Left lung (tissue), 10 donors: Measurements from ENCODE around the gene PRKCG. TPM values are rescaled to one million over a fixed set of nuclear protein-coding genes. Genes with fewer than 3 reads are reported as not detected.

ENCODE experiments used
- ATAC-seq: fragments of 200-7000 bp; cut with Tn5 transposase; one replicate; pipeline ENCODE4 v1.9.1; 2020; ENCODE audit warnings: moderate library complexity
- DNase-seq, 4 donors: peaks; one replicate each; pipeline ENCODE4 v3.0.0-alpha.2; 2013 to 2020
- H3K27ac ChIP-seq, 2 donors: fragments of 200-600 bp; sonication (generic) in 1 of 2; one replicate each; pipeline versions ENCODE4 v1.5.0 to v1.8.0; 2020 to 2021
- H3K27me3 ChIP-seq, 2 donors: fragments of 200-600 bp; sonication (generic) in 1 of 2; one replicate each; pipeline versions ENCODE4 v1.5.0 to v1.8.0; 2020 to 2021
- H3K36me3 ChIP-seq, 2 donors: fragments of 200-600 bp; sonication (generic) in 1 of 2; one replicate each; pipeline versions ENCODE4 v1.5.0 to v1.8.0; 2020 to 2021
- H3K4me1 ChIP-seq, 2 donors: fragments of 200-600 bp; one replicate each; pipeline ENCODE4 v1.8.0; 2021
- H3K4me3 ChIP-seq, 2 donors: fragments of 200-600 bp; sonication (generic) in 1 of 2; one replicate each; pipeline versions ENCODE4 v1.5.0 to v1.8.0; 2020 to 2021; ENCODE audit warnings: mild to moderate bottlenecking in 1 of 2
- H3K9me3 ChIP-seq, 2 donors: fragments of 200-600 bp; sonication (generic) in 1 of 2; one replicate each; pipeline versions ENCODE4 v1.5.0 to v1.8.0; 2020 to 2021
- intact Hi-C, 2 donors: fragments of 100-400 bp; cut with DNase I; formaldehyde crosslinking; loops; one replicate each; pipeline versions ENCODE4 v1.11.2 to v1.14.2; 2022
- polyA plus RNA-seq, 6 donors: library from polyadenylated mRNA; unstranded; fragments of 120-200 nt; gene quantifications; one replicate each; pipeline ENCODE4 v1.2.1, GENCODE V29; 2013; ENCODE audit not compliant: insufficient read length in 6 of 6
- total RNA-seq, 2 donors: library from RNA; stranded (reverse); fragmentation: NEBNext Ultra II Directional; extraction: Animal tissue kit (Norgen Biotek cat#: 25700); gene quantifications; one replicate each; pipeline ENCODE4 v1.2.1, GENCODE V29; 2021
- TF ChIP-seq, protein P1 (sequence below), 2 donors: fragments of 200-600 bp; sonication (generic) in 1 of 2; IDR thresholded peaks; one replicate each; pipeline versions ENCODE4 v1.5.0 to v1.8.0; 2021; ENCODE audit warnings: antibody characterized with exemption in 2 of 2
- donor health status: DM: no; HTN: yes; CAD: no.
- donor health status: DM: no; HTN: no; CAD: no.

PRKCG gene
- total and polyA plus RNA-seq, 8 donors: 0.10 to 0.78 (median 0.18) TPM; not detected in 3

DNA sequence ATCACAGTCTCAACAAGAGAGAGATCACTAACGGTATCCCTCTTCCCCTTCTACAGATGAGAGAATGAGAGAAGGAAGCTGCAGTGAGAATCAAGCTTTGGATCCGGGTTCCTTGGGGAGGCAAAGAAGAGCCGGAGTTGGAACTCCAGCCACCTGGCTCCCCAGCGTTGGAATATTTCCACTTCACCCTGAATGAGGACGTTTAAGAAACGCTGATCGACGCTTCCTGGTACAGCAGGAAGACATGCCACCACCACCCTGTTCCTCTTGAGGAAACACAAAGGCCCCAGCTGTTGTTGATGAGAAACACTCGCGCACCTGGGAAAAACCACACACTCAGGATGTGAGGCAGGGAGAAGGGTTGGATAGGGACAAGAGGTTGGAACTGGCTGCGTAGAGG is 69.4 kb downstream of the PRKCG start:
- no peaks in the 10 kb centered on the region for H3K4me1 ChIP-seq
- intact Hi-C loops: no loop called here
- no peak for DNase-seq
- H3K4me3 ChIP-seq: no peak overlapping the region
- H3K27me3 ChIP-seq: peaks cover 0 to 95% of the 10 kb centered on the region in 2 donors
- H3K27ac ChIP-seq: no peak overlapping the region
- peaks cover 0 to 3% of the 10 kb centered on the region in 2 donors for H3K9me3 ChIP-seq
- ATAC-seq: no peak
- H3K36me3 ChIP-seq: no peaks in the 10 kb centered on the region
- TF ChIP-seq, protein P1, sequence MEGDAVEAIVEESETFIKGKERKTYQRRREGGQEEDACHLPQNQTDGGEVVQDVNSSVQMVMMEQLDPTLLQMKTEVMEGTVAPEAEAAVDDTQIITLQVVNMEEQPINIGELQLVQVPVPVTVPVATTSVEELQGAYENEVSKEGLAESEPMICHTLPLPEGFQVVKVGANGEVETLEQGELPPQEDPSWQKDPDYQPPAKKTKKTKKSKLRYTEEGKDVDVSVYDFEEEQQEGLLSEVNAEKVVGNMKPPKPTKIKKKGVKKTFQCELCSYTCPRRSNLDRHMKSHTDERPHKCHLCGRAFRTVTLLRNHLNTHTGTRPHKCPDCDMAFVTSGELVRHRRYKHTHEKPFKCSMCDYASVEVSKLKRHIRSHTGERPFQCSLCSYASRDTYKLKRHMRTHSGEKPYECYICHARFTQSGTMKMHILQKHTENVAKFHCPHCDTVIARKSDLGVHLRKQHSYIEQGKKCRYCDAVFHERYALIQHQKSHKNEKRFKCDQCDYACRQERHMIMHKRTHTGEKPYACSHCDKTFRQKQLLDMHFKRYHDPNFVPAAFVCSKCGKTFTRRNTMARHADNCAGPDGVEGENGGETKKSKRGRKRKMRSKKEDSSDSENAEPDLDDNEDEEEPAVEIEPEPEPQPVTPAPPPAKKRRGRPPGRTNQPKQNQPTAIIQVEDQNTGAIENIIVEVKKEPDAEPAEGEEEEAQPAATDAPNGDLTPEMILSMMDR (IDR thresholded peaks at IDR 0.05): no peak

- no peak overlapping the region for H3K27ac ChIP-seq
- H3K9me3 ChIP-seq: peaks cover 0 to 3% of the 10 kb centered on the region in 2 donors
- no peaks in the 10 kb centered on the region for H3K36me3 ChIP-seq
- intact Hi-C loops: no loop called here
- no peak overlapping the region for H3K4me3 ChIP-seq
- ATAC-seq: no peak
- no peaks in the 10 kb centered on the region for H3K4me1 ChIP-seq
- no peak for DNase-seq
- TF ChIP-seq, protein P1 (IDR thresholded peaks at IDR 0.05): no peak
- peaks cover under 1 to 95% of the 10 kb centered on the region in 2 donors for H3K27me3 ChIP-seq
Observed at GRCh38 chr19:53951947-53952346, 70.0 kb downstream of the PRKCG start.

DNA sequence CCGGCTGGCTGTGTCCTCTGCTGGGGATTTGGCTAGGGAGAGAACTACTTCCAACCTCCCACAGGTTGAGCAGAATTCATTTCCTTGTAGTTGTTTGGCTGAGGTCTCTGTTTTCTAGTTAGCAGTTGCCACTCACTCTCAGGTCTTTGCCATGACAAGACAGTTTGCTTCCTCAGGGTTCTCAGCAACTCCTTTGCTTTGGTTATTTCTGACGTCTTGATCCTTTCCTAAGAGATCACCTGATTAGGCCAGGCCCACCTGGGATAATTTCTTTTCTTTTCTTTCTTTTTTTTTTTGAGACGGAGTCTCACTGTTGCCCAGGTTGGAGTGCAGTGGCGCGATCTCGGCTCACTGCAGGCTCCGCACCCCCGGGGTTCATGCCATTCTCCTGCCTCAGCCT is 71.4 kb downstream of the PRKCG start:
- Histone ChIP-seq H3K4me3 (no peak overlapping the region), H3K4me1 (no peaks in the 10 kb centered on the region), H3K9me3 (peaks cover 0 to 3% of the 10 kb centered on the region in 2 donors), H3K27ac (no peak overlapping the region), H3K27me3 (peaks cover 14 to 96% of the 10 kb centered on the region in 2 donors), H3K36me3 (no peaks in the 10 kb centered on the region)
- TF ChIP-seq, protein P1 (IDR thresholded peaks at IDR 0.05): no peak
- DNase-seq: no peak
- ATAC-seq: no peak
- intact Hi-C loops: no loop called here

Other genes starting within 250 kb of the PRKCG start
- 10 to 100 TPM in 1 of 2 donors, 1 to 10 TPM in 1; 2.5 to 12.2 TPM for gene NLRP12, start 57.9 kb upstream of the PRKCG start, total RNA-seq
- under 1 TPM; 0.28 to 0.63 (median 0.46) TPM for gene NLRP12, start 57.9 kb upstream of the PRKCG start, polyA plus RNA-seq
- gene MYADM, start 14.3 kb upstream of the PRKCG start, total RNA-seq: 100 to 1,000 TPM; 164 to 197 TPM
- gene MYADM, start 14.3 kb upstream of the PRKCG start, polyA plus RNA-seq: 100 to 1,000 TPM in 2 of 6 donors, 10 to 100 TPM in 4; 58.9 to 111 (median 89.3) TPM
- gene CACNG7, start 27.1 kb downstream of the PRKCG start, total RNA-seq: not detected
- under 1 TPM in 1 of 6 donors, not detected in 5; 0.06 TPM for gene CACNG7, start 27.1 kb downstream of the PRKCG start, polyA plus RNA-seq
- gene CACNG8, start 80.7 kb downstream of the PRKCG start, total RNA-seq: under 1 TPM in 1 of 2 donors, not detected in 1; 0.03 TPM
- gene CACNG8, start 80.7 kb downstream of the PRKCG start, polyA plus RNA-seq: under 1 TPM; 0.04 to 0.15 (median 0.09) TPM
- 1 to 10 TPM in 1 of 2 donors, not detected in 1; 2.5 TPM for gene CACNG6, start 109.4 kb downstream of the PRKCG start, total RNA-seq
- gene CACNG6, start 109.4 kb downstream of the PRKCG start, polyA plus RNA-seq: 1 to 10 TPM in 1 of 6 donors, under 1 TPM in 5; 0.17 to 1.2 (median 0.41) TPM
- 10 to 100 TPM in 1 of 2 donors, under 1 TPM in 1; 0.44 to 12.1 TPM for gene VSTM1, start 181.7 kb downstream of the PRKCG start, total RNA-seq
- under 1 TPM in 4 of 6 donors, not detected in 2; 0.20 to 0.32 (median 0.29) TPM for gene VSTM1, start 181.7 kb downstream of the PRKCG start, polyA plus RNA-seq
- not detected for gene TARM1, start 199.2 kb downstream of the PRKCG start, total RNA-seq
- gene TARM1, start 199.2 kb downstream of the PRKCG start, polyA plus RNA-seq: under 1 TPM in 5 of 6 donors, not detected in 1; 0.24 to 0.46 (median 0.31) TPM
- 10 to 100 TPM; 13.2 to 57.1 TPM for gene OSCAR, start 218.6 kb downstream of the PRKCG start, total RNA-seq
- gene OSCAR, start 218.6 kb downstream of the PRKCG start, polyA plus RNA-seq: under 1 TPM; 0.43 to 0.70 (median 0.56) TPM
- gene NDUFA3, start 220.7 kb downstream of the PRKCG start, total RNA-seq: 100 to 1,000 TPM in 1 of 2 donors, 10 to 100 TPM in 1; 81.9 to 126 TPM
- 100 to 1,000 TPM in 3 of 6 donors, 10 to 100 TPM in 3; 60.4 to 117 (median 96.6) TPM for gene NDUFA3, start 220.7 kb downstream of the PRKCG start, polyA plus RNA-seq
- gene TFPT, start 233.5 kb downstream of the PRKCG start, total RNA-seq: 10 to 100 TPM; 17.4 to 18.7 TPM
- gene TFPT, start 233.5 kb downstream of the PRKCG start, polyA plus RNA-seq: 10 to 100 TPM; 14.3 to 19.9 (median 18.6) TPM
- gene PRPF31, start 233.6 kb downstream of the PRKCG start, total RNA-seq: 10 to 100 TPM; 46.8 to 49.5 TPM
- gene PRPF31, start 233.6 kb downstream of the PRKCG start, polyA plus RNA-seq: 10 to 100 TPM; 56.7 to 65.3 (median 63.5) TPM